ENCODE data around the gene CACNA2D3.
A peak's percentile ranks its signal among the peaks of the same experiment; 100 is the strongest.
"Not testable (repeated sequence)": the region's sequence is repeated elsewhere in the genome, so short reads cannot be mapped to it uniquely, and the experiment has no call there.

CACNA2D3 gene

GRCh38 chr3:54631516-54632325 lies 509.4 kb downstream of the CACNA2D3 start:
- DNase-seq (ENCODE audit: low read depth), result peak; percentile 40

GRCh38 chr3:54632326-54632665 lies 509.9 kb downstream of the CACNA2D3 start:
- DNase-seq (ENCODE audit: low read depth), result no peak

GRCh38 chr3:54632834-54633233 lies 510.5 kb downstream of the CACNA2D3 start:
- DNase-seq (ENCODE audit: low read depth), result no peak

GRCh38 chr3:54633444-54634121 lies 511.2 kb downstream of the CACNA2D3 start:
- DNase-seq (ENCODE audit: low read depth), result no peak

- DNase-seq (ENCODE audit: low read depth), result no peak
Measured at GRCh38 chr3:54634122-54634469, 511.7 kb downstream of the CACNA2D3 start.

- DNase-seq (ENCODE audit: low read depth), result not testable (repeated sequence)
Measured at GRCh38 chr3:54639790-54640372, 517.5 kb downstream of the CACNA2D3 start.

GRCh38 chr3:54641226-54642014 lies 519.1 kb downstream of the CACNA2D3 start:
- no peak for DNase-seq (ENCODE audit: low read depth)

GRCh38 chr3:54642147-54642546 lies 519.8 kb downstream of the CACNA2D3 start:
- DNase-seq (ENCODE audit: low read depth), result no peak

- no peak for DNase-seq (ENCODE audit: low read depth)
Measured at GRCh38 chr3:54647721-54648120, 525.4 kb downstream of the CACNA2D3 start.

- no peak for DNase-seq (ENCODE audit: low read depth)
Measured at GRCh38 chr3:54649551-54649950, 527.2 kb downstream of the CACNA2D3 start.

GRCh38 chr3:54653456-54654195 lies 531.3 kb downstream of the CACNA2D3 start:
- no peak for DNase-seq (ENCODE audit: low read depth)

GRCh38 chr3:54654776-54655175 lies 532.4 kb downstream of the CACNA2D3 start:
- no peak for DNase-seq (ENCODE audit: low read depth)

- no peak for DNase-seq (ENCODE audit: low read depth)
Measured at GRCh38 chr3:54659347-54659746, 537.0 kb downstream of the CACNA2D3 start.

GRCh38 chr3:54660714-54661132 lies 538.4 kb downstream of the CACNA2D3 start:
- peak; percentile 35 for DNase-seq (ENCODE audit: low read depth)

GRCh38 chr3:54661151-54661550 lies 538.8 kb downstream of the CACNA2D3 start:
- DNase-seq (ENCODE audit: low read depth), result no peak

- no peak for DNase-seq (ENCODE audit: low read depth)
Measured at GRCh38 chr3:54663501-54664011, 541.2 kb downstream of the CACNA2D3 start.

GRCh38 chr3:54665016-54665600 lies 542.8 kb downstream of the CACNA2D3 start:
- no peak for DNase-seq (ENCODE audit: low read depth)

- DNase-seq (ENCODE audit: low read depth), result no peak
Measured at GRCh38 chr3:54668236-54668635, 545.9 kb downstream of the CACNA2D3 start.

- no peak for DNase-seq (ENCODE audit: low read depth)
Measured at GRCh38 chr3:54670201-54671000, 548.0 kb downstream of the CACNA2D3 start.

- DNase-seq (ENCODE audit: low read depth), result no peak
Measured at GRCh38 chr3:54671511-54671910, 549.2 kb downstream of the CACNA2D3 start.

All from fibroblast of gingiva (primary cell).